PFSK-1 (cell line): ENCODE measurements around the gene LDLRAD4.

Source experiments
- FOXP2 ChIP-seq: optimal IDR thresholded peaks from 2 replicates; pipeline ENCODE3; 2011; ENCODE audit warnings: borderline replicate concordance, control low read depth, inconsistent platforms; ENCODE audit not compliant: insufficient read depth; ENCODE audit errors: extremely low read length, extremely low read depth
- POLR2AphosphoS5 ChIP-seq: IDR thresholded peaks from 2 replicates; pipeline ENCODE4 v1.6.1; 2012; ENCODE audit warnings: low read depth, mild to moderate bottlenecking, control low read depth, low read length, moderate library complexity
- REST ChIP-seq, 2 experiments: IDR thresholded peaks; 2 replicates each; pipeline versions ENCODE4 v1.6.1 to v1.8.0; 2011 to 2012; ENCODE audit warnings: low read depth in 2 of 2, low read length in 2 of 2, control low read depth in 1 of 2, inconsistent platforms in 1 of 2, mild to moderate bottlenecking in 1 of 2, moderate library complexity in 1 of 2; ENCODE audit not compliant: insufficient read depth in 1 of 2
- SIN3A ChIP-seq: IDR thresholded peaks from 2 replicates; pipeline ENCODE4 v1.6.1; 2012; ENCODE audit warnings: mild to moderate bottlenecking, low read length, moderate library complexity, borderline replicate concordance; ENCODE audit not compliant: insufficient read depth
- TAF1 ChIP-seq: IDR thresholded peaks from 2 replicates; pipeline ENCODE4 v1.6.1; 2012; ENCODE audit warnings: low read length, control low read depth, borderline replicate concordance; ENCODE audit not compliant: insufficient read depth

Gene LDLRAD4

DNA sequence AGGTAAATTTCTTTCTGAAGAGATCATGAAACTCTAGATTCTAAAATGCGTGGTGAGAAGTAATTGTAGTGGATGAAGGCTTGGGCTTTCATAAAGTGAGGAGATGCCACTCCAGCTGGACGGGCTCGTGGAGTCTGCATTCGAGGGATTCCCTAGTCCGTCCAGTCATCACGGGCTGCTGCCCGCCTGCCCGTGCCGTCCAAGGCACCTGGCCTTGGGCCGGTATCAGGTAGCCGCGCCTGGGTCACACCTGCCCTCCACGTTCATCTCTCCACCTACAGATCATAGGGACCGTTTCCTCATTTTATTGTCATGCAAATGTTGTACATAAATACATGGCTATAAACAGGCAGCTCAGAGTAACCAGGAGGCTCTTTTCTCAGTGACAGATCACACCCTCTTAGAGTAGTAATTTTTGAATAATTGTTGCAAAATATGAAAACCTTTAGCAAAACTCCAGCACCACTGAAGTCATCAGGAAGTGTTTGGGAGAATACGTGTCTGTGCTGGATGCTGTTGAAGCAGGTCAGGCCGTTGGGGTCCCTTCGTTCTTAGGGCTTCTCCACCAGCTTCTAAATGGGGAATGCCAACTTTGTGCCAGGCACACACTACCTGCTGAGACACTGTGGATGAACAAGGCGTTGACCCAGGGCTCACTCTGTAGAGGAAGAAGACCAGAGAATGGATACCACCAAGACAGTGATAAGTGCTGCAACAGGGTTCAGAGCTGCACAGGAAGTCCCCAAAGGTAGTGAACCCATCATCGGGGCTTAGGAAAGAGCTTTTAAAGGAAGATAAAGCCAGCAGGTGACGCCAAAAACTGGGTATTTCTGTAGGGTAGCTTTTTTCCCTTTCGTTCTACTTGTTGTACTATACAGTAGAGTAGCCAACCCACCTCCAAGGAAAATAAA lies 395.3 kb downstream of the LDLRAD4 start:
- TF ChIP-seq POLR2AphosphoS5 (no peak), FOXP2 (no peak), REST (IDR thresholded peaks at IDR 0.05; ENCODE audit: insufficient read depth in 1 of 2, low read depth in 2 of 2, low read length in 2 of 2) (no peak), SIN3A (no peak), TAF1 (no peak)

DNA sequence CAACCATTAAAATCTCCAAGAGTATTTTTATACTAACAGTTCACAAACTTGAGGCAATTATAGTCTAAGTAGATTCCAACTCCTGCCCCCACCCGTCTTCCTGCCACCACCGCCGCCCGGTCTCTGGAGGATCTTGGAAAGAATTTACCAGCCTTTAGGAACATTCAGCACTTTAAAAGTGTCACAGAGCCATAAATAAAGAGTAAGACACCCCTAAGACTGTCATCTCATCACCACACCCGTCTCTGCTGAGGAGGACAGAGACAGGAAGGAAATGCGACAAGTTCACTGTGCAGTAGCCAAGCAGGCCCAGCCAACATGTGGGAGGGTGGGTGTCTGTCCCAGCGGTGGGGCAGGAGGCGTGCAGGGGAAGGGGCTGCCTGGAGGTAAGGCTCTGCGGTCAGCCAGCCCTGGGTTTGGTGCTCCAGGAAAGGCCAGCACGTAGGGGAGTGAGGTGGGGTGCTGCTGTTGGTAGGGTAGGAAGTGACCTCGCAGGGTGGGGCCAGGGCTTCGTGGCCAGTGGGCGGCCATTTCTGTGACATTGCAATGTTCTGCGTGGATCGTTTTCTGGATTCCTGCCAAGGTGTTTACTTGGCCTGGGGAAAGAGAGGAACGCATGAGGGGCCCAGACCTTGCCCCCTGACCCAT lies 396.2 kb downstream of the LDLRAD4 start:
- TF ChIP-seq REST (IDR thresholded peaks at IDR 0.05; ENCODE audit: insufficient read depth in 1 of 2, low read depth in 2 of 2, low read length in 2 of 2) (no peak), POLR2AphosphoS5 (no peak), TAF1 (no peak), FOXP2 (no peak), SIN3A (no peak)

GRCh38 chr18:13615432-13615861 lies 396.9 kb downstream of the LDLRAD4 start:
- no peak for TF ChIP-seq REST (IDR thresholded peaks at IDR 0.05; ENCODE audit: insufficient read depth in 1 of 2, low read depth in 2 of 2, low read length in 2 of 2)
- no peak for TF ChIP-seq FOXP2
- no peak for TF ChIP-seq SIN3A
- TF ChIP-seq TAF1: no peak
- no peak for TF ChIP-seq POLR2AphosphoS5

DNA sequence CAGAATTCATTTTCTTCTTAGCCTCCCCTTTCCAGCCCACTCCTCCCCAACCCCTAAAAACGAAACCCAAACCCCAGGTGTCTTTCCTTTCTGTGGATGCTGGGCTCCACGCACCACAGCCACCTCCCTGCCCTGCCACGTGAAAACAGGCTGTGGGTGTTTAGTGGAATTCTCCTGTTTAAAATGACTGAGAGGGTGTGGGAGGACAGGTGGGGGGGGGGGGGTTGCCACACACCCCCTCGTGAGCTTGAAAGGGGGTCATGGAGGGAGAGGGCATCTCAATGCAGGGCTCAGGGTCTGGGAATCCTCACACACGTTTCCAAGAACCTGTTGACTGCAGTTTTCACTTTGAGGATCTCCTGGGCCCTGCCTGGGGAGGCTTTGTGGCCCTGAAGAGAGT lies 397.5 kb downstream of the LDLRAD4 start:
- TF ChIP-seq SIN3A: no peak
- TF ChIP-seq TAF1: no peak
- no peak for TF ChIP-seq REST (IDR thresholded peaks at IDR 0.05; ENCODE audit: insufficient read depth in 1 of 2, low read depth in 2 of 2, low read length in 2 of 2)
- no peak for TF ChIP-seq FOXP2
- no peak for TF ChIP-seq POLR2AphosphoS5
